ENCODE data around the gene DNAJB2.

DNAJB2 gene

GRCh38 chr2:219287580-219288265 is 8.6 kb downstream of the DNAJB2 start:
- Histone ChIP-seq H3K79me2 (ENCODE audit: insufficient read depth, low read length) (no peaks in the 10 kb centered on the region), H3K9me3 (ENCODE audit: insufficient read depth, low read length, severe bottlenecking) (no peaks in the 10 kb centered on the region), H3K4me3 (ENCODE audit: low read depth in 1 of 2, low read length in 2 of 2) (no peak overlapping the region), H3K4me1 (ENCODE audit: insufficient read depth, low read length) (no peaks in the 10 kb centered on the region), H3K27me3 (ENCODE audit: insufficient read depth, low read length, poor library complexity) (peaks cover 5% of the 10 kb centered on the region), H4K20me1 (ENCODE audit: insufficient read depth, low read length) (no peaks in the 10 kb centered on the region; the same call in 1 of the 2 replicates), H3K36me3 (ENCODE audit: insufficient read depth, low read length) (0 out of 2 replicates have a peak, but pooled peaks cover 6% of the 10 kb centered on the region), H3K9ac (ENCODE audit: low read depth, low read length) (no peak overlapping the region), H3K27ac (ENCODE audit: low read length) (no peak overlapping the region), H2AFZ (ENCODE audit: low read depth, low read length) (no peak overlapping the region), H3K4me2 (ENCODE audit: insufficient read depth, low read length) (no peak overlapping the region)
- DNase-seq (no peak), ATAC-seq (ENCODE audit: insufficient read depth, low read depth) (no peak)
- TF ChIP-seq CTCF (IDR thresholded peaks at IDR 0.05; ENCODE audit: borderline replicate concordance, extremely low read depth, low read length, poor library complexity, severe bottlenecking) (no peak), EZH2 (IDR thresholded peaks at IDR 0.05; ENCODE audit: borderline replicate concordance, low read depth, low read length, severe bottlenecking) (no peak)

- no peaks in the 10 kb centered on the region for H3K79me2 ChIP-seq (ENCODE audit: insufficient read depth, low read length)
- H3K4me3 ChIP-seq (ENCODE audit: low read depth in 1 of 2, low read length in 2 of 2) = no peak overlapping the region
- peaks cover 3% of the 10 kb centered on the region for H3K4me1 ChIP-seq (ENCODE audit: insufficient read depth, low read length)
- H3K36me3 ChIP-seq (ENCODE audit: insufficient read depth, low read length) = 0 out of 2 replicates have a peak, but pooled peaks cover 6% of the 10 kb centered on the region
- DNase-seq (no peak), ATAC-seq (ENCODE audit: insufficient read depth, low read depth) (no peak)
- TF ChIP-seq EZH2 (IDR thresholded peaks at IDR 0.05; ENCODE audit: borderline replicate concordance, low read depth, low read length, severe bottlenecking) (no peak), CTCF (IDR thresholded peaks at IDR 0.05; ENCODE audit: borderline replicate concordance, extremely low read depth, low read length, poor library complexity, severe bottlenecking) (no peak)
- H3K9me3 ChIP-seq (ENCODE audit: insufficient read depth, low read length, severe bottlenecking) = no peaks in the 10 kb centered on the region
- no peak overlapping the region for H3K27ac ChIP-seq (ENCODE audit: low read length)
- H3K9ac ChIP-seq (ENCODE audit: low read depth, low read length) = no peak overlapping the region
- peaks cover 5% of the 10 kb centered on the region for H3K27me3 ChIP-seq (ENCODE audit: insufficient read depth, low read length, poor library complexity)
- no peak overlapping the region for H3K4me2 ChIP-seq (ENCODE audit: insufficient read depth, low read length)
- no peak overlapping the region for H2AFZ ChIP-seq (ENCODE audit: low read depth, low read length)
- no peaks in the 10 kb centered on the region; the same call in 1 of the 2 replicates for H4K20me1 ChIP-seq (ENCODE audit: insufficient read depth, low read length)
Observed at GRCh38 chr2:219289195-219289536, 10.0 kb downstream of the DNAJB2 start.

GRCh38 chr2:219289537-219290361 is 10.6 kb downstream of the DNAJB2 start:
- Histone ChIP-seq H3K4me3 (ENCODE audit: low read depth in 1 of 2, low read length in 2 of 2) (no peak overlapping the region), H3K9ac (ENCODE audit: low read depth, low read length) (no peak overlapping the region), H3K4me1 (ENCODE audit: insufficient read depth, low read length) (peaks cover 9% of the 10 kb centered on the region), H2AFZ (ENCODE audit: low read depth, low read length) (no peak overlapping the region), H3K9me3 (ENCODE audit: insufficient read depth, low read length, severe bottlenecking) (no peaks in the 10 kb centered on the region), H3K27me3 (ENCODE audit: insufficient read depth, low read length, poor library complexity) (peaks cover 5% of the 10 kb centered on the region), H4K20me1 (ENCODE audit: insufficient read depth, low read length) (no peaks in the 10 kb centered on the region; the same call in 1 of the 2 replicates), H3K79me2 (ENCODE audit: insufficient read depth, low read length) (no peaks in the 10 kb centered on the region), H3K36me3 (ENCODE audit: insufficient read depth, low read length) (0 out of 2 replicates have a peak, but pooled peaks cover 3% of the 10 kb centered on the region), H3K27ac (ENCODE audit: low read length) (no peak overlapping the region), H3K4me2 (ENCODE audit: insufficient read depth, low read length) (no peak overlapping the region)
- no peak for DNase-seq
- TF ChIP-seq EZH2 (IDR thresholded peaks at IDR 0.05; ENCODE audit: borderline replicate concordance, low read depth, low read length, severe bottlenecking) (no peak), CTCF (IDR thresholded peaks at IDR 0.05; ENCODE audit: borderline replicate concordance, extremely low read depth, low read length, poor library complexity, severe bottlenecking) (no peak)
- no peak for ATAC-seq (ENCODE audit: insufficient read depth, low read depth)

All from DND-41 (cell line).